Adrenal gland (tissue), 12 donors: ENCODE data around the gene COCH. TPM values are rescaled to one million over a fixed set of nuclear protein-coding genes. Genes with fewer than 3 reads are reported as not detected.

Experiments used
- DNase-seq, 7 donors: peaks; one replicate each; pipeline ENCODE4 v3.0.0-alpha.2; 2019 to 2020
- H3K27ac ChIP-seq, 5 donors: fragments of 200-600 bp; sonication (generic) in 4 of 5; 1 replicate in 3 of 5; 2 replicates in 2 of 5; pipeline versions ENCODE4 v1.5.1 to v1.8.0; 2016 to 2020; ENCODE audit warnings: mild to moderate bottlenecking in 1 of 5
- H3K27me3 ChIP-seq: fragments of 200-600 bp; 2 replicates; pipeline ENCODE4 v1.8.0; 2021
- H3K36me3 ChIP-seq, 2 donors: fragments of 200-600 bp; replicated peaks in 1 of 2; 1 replicate in 1 of 2; 2 replicates in 1 of 2; pipeline versions ENCODE4 v1.5.1 to v1.8.0; 2018 to 2022
- H3K4me1 ChIP-seq, 2 donors: fragments of 200-600 bp; replicated peaks in 1 of 2; 1 replicate in 1 of 2; 2 replicates in 1 of 2; pipeline versions ENCODE4 v1.5.1 to v1.8.0; 2018 to 2021
- H3K4me3 ChIP-seq, 4 donors: fragments of 200-600 bp; sonication (generic) in 3 of 4; one replicate each; pipeline ENCODE4 v1.5.1; 2016 to 2018
- H3K9me3 ChIP-seq, 3 donors: fragments of 200-600 bp; sonication (generic) in 1 of 3; replicated peaks in 1 of 3; 1 replicate in 2 of 3; 2 replicates in 1 of 3; pipeline versions ENCODE4 v1.5.1 to v1.8.0; 2016 to 2021
- CTCF ChIP-seq, 6 experiments: fragments of 450-650 bp in 4 of 6; fragments of 200-600 bp in 2 of 6; sonication (generic) in 1 of 6; IDR thresholded peaks; 1 replicate in 5 of 6; 2 replicates in 1 of 6; pipeline versions ENCODE4 v1.5.1 to v1.8.0; 2016 to 2021; ENCODE audit warnings: antibody characterized with exemption in 6 of 6, mild to moderate bottlenecking in 2 of 6, moderate library complexity in 1 of 6
- POLR2A ChIP-seq, 2 donors: fragments of 450-650 bp; IDR thresholded peaks; one replicate each; pipeline ENCODE4 v1.6.1; 2017; ENCODE audit warnings: antibody characterized with exemption in 2 of 2, mild to moderate bottlenecking in 2 of 2, moderate library complexity in 1 of 2
- WGBS, 4 donors: extraction: QIAGEN DNeasy Blood & Tissue Kit in 2 of 4; methylation state at CpG; one replicate each; pipeline versions ENCODE4 v1.1.5 to v1.1.7; 2013 to 2017; 5-methylcytosine and 5-hydroxymethylcytosine counted together
- intact Hi-C, 2 donors: fragments of 100-400 bp; cut with DNase I; formaldehyde crosslinking; loops; one replicate each; pipeline versions ENCODE4 v1.14.1 to v1.15.0; 2022 to 2023
- polyA plus RNA-seq, 3 donors: library from polyadenylated mRNA; stranded (reverse); fragments of 200-250 nt in 2 of 3; fragments of 350-450 nt in 1 of 3; fragmentation: Illumina TruSeq in 1 of 3; extraction: RNeasy Lipid Tissue Mini Kit (QIAGEN cat#74804) in 1 of 3; gene quantifications; one replicate each; pipeline ENCODE4 v1.2.3, GENCODE V29; 2013 to 2014
- total RNA-seq, 9 donors: library from RNA; depleted of rRNA in 4 of 9; stranded (reverse); fragments of >200 nt in 4 of 9; fragments of 120-200 nt in 1 of 9; fragmentation: NEBNext Ultra II Directional in 1 of 9; extraction: Animal tissue kit (Norgen Biotek cat#: 25700) in 1 of 9; gene quantifications; one replicate each; pipeline versions ENCODE4 v1.1.0 to v1.2.4, GENCODE V29; 2013 to 2023
- donor health status: healthy with polysubstance abuse.
- donor health status: Bipolar disorder and iron deficiency.
- donor health status: DM: yes; HTN: yes; CAD: no.
- donor health status: DM: no; HTN: no; CAD: no.
- donor health status: DM: no; HTN: no; CAD: no.
- donor health status: DM: yes; HTN: yes; CAD: no.

COCH gene
- total and polyA plus RNA-seq, 12 donors = 0.42 to 8.4 (median 3.0) TPM

GRCh38 chr14:30908826-30909225, 34.5 kb downstream of the COCH start:
- intact Hi-C loops = no loop called here

GRCh38 chr14:30914812-30915211, 40.5 kb downstream of the COCH start:
- Histone ChIP-seq H3K27ac (no peak overlapping the region), H3K4me3 (no peak overlapping the region), H3K27me3 (no peaks in the 10 kb centered on the region), H3K36me3 (peaks cover 0 to 6% of the 10 kb centered on the region in 2 donors), H3K4me1 (no peaks in the 10 kb centered on the region), H3K9me3 (no peaks in the 10 kb centered on the region)
- TF ChIP-seq POLR2A (IDR thresholded peaks at IDR 0.05) = no peak
- no peak for TF ChIP-seq CTCF (IDR thresholded peaks at IDR 0.05)
- intact Hi-C loops = no loop called here
- 92 to 97% (median 96%) methylated on average over 1 of the region's 1 CpG for WGBS, 4 donors
- no peak for DNase-seq

More at GRCh38 chr14:30908826-30909225, 34.5 kb downstream of the COCH start:
- WGBS, 4 donors = 85 to 89% (median 87%) methylated on average over 2 of the region's 2 CpGs
- Histone ChIP-seq H3K4me3 (no peak overlapping the region), H3K36me3 (peaks cover 0 to 10% of the 10 kb centered on the region in 2 donors), H3K27me3 (no peaks in the 10 kb centered on the region), H3K9me3 (no peaks in the 10 kb centered on the region), H3K4me1 (no peaks in the 10 kb centered on the region), H3K27ac (no peak overlapping the region)
- no peak for DNase-seq
- TF ChIP-seq POLR2A (IDR thresholded peaks at IDR 0.05) (no peak), CTCF (IDR thresholded peaks at IDR 0.05) (no peak)

GRCh38 chr14:30915596-30915995, 41.2 kb downstream of the COCH start:
- intact Hi-C loops = no loop called here
- TF ChIP-seq CTCF (IDR thresholded peaks at IDR 0.05) (no peak), POLR2A (IDR thresholded peaks at IDR 0.05) (no peak)
- Histone ChIP-seq H3K9me3 (no peaks in the 10 kb centered on the region), H3K4me1 (no peaks in the 10 kb centered on the region), H3K27ac (no peak overlapping the region), H3K27me3 (no peaks in the 10 kb centered on the region), H3K4me3 (no peak overlapping the region), H3K36me3 (peaks cover 0 to 6% of the 10 kb centered on the region in 2 donors)
- no peak for DNase-seq
- WGBS, 4 donors = 54 to 65% (median 59%) methylated on average over 2 of the region's 2 CpGs

- H3K27ac ChIP-seq = no peak overlapping the region
- DNase-seq = no peak
Measured at GRCh38 chr14:30921305-30921704, 46.9 kb downstream of the COCH start.

More at GRCh38 chr14:30921305-30921704, 46.9 kb downstream of the COCH start:
- Histone ChIP-seq H3K4me1 (no peaks in the 10 kb centered on the region), H3K9me3 (no peaks in the 10 kb centered on the region), H3K36me3 (no peaks in the 10 kb centered on the region), H3K4me3 (no peak overlapping the region), H3K27me3 (no peaks in the 10 kb centered on the region)
- 54 to 64% (median 58%) methylated on average over 1 of the region's 1 CpG for WGBS, 4 donors
- intact Hi-C loops = no loop called here
- TF ChIP-seq CTCF (IDR thresholded peaks at IDR 0.05) = no peak
- no peak for TF ChIP-seq POLR2A (IDR thresholded peaks at IDR 0.05)
